ENCODE data around the gene SZRD1. TPM values are rescaled to one million over a fixed set of nuclear protein-coding genes. Genes with fewer than 3 reads are reported as not detected.
A peak's percentile ranks its signal among the peaks of the same experiment; 100 is the strongest.

SZRD1 gene
- total and polyA plus RNA-seq, 9 of the 15 experiments (the other 6 are each of a cell fraction or from before 2014, with no cell fraction given), result 3.9 to 149 (median 82.5) TPM

DNA sequence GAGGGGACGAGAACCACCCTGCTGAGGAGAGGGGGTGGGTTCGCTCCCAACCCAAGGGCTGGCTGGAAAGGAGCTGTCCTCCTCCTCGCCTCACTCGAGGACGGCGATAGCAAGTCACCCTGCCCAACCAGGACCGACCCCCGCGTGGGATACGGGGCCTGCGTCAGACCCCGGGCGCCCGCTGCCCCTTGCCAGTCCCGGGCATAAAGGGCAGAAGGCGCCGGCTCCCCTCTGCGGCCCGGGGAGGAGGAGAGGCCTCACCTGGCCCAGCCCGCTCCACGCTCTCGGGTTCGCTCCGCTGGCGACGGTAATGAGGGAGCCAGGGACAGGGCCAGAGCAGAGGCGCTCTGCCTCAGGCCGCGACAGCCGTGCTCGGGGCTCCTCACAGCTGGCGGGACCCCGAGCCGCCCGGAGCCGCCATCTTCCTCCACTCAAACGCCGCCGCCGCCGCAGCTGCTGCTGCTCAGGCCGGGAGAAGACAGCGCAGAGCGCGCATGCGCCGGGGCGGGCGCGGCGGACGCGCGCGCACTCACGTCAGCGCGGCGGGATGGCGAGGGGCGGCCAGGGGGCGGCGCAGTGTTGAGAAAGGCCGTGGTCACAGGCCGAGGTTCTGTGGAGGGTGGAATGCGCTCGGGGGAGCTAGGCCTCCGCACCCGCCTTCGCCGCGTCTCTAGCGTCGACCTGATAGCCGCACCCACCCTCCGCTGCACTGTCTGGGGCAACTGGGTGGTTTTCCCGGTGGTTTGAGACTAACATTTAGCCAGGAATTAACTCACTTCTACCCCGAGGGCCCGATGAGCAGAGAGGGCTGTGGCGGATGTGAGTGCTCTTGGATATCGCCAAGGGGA lies 14.8 kb upstream of the SZRD1 start, which contains the start of gene FBXO42 (continued):
- TF ChIP-seq, protein P1, sequence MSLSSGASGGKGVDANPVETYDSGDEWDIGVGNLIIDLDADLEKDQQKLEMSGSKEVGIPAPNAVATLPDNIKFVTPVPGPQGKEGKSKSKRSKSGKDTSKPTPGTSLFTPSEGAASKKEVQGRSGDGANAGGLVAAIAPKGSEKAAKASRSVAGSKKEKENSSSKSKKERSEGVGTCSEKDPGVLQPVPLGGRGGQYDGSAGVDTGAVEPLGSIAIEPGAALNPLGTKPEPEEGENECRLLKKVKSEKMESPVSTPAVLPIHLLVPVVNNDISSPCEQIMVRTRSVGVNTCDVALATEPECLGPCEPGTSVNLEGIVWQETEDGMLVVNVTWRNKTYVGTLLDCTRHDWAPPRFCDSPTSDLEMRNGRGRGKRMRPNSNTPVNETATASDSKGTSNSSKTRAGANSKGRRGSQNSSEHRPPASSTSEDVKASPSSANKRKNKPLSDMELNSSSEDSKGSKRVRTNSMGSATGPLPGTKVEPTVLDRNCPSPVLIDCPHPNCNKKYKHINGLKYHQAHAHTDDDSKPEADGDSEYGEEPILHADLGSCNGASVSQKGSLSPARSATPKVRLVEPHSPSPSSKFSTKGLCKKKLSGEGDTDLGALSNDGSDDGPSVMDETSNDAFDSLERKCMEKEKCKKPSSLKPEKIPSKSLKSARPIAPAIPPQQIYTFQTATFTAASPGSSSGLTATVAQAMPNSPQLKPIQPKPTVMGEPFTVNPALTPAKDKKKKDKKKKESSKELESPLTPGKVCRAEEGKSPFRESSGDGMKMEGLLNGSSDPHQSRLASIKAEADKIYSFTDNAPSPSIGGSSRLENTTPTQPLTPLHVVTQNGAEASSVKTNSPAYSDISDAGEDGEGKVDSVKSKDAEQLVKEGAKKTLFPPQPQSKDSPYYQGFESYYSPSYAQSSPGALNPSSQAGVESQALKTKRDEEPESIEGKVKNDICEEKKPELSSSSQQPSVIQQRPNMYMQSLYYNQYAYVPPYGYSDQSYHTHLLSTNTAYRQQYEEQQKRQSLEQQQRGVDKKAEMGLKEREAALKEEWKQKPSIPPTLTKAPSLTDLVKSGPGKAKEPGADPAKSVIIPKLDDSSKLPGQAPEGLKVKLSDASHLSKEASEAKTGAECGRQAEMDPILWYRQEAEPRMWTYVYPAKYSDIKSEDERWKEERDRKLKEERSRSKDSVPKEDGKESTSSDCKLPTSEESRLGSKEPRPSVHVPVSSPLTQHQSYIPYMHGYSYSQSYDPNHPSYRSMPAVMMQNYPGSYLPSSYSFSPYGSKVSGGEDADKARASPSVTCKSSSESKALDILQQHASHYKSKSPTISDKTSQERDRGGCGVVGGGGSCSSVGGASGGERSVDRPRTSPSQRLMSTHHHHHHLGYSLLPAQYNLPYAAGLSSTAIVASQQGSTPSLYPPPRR (CRISPR knock-in tag; IDR thresholded peaks at IDR 0.05; ENCODE audit: borderline replicate concordance), result peak; percentile 83; the same call in 1 of the 2 replicates
- TF ChIP-seq, protein P2, sequence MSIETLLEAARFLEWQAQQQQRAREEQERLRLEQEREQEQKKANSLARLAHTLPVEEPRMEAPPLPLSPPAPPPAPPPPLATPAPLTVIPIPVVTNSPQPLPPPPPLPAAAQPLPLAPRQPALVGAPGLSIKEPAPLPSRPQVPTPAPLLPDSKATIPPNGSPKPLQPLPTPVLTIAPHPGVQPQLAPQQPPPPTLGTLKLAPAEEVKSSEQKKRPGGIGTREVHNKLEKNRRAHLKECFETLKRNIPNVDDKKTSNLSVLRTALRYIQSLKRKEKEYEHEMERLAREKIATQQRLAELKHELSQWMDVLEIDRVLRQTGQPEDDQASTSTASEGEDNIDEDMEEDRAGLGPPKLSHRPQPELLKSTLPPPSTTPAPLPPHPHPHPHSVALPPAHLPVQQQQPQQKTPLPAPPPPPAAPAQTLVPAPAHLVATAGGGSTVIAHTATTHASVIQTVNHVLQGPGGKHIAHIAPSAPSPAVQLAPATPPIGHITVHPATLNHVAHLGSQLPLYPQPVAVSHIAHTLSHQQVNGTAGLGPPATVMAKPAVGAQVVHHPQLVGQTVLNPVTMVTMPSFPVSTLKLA (conservative IDR thresholded peaks at IDR 0.05), result peak in 1 of 2 experiments; percentile 54; a peak in 2 of 4 replicates
- TF ChIP-seq, protein P3, sequence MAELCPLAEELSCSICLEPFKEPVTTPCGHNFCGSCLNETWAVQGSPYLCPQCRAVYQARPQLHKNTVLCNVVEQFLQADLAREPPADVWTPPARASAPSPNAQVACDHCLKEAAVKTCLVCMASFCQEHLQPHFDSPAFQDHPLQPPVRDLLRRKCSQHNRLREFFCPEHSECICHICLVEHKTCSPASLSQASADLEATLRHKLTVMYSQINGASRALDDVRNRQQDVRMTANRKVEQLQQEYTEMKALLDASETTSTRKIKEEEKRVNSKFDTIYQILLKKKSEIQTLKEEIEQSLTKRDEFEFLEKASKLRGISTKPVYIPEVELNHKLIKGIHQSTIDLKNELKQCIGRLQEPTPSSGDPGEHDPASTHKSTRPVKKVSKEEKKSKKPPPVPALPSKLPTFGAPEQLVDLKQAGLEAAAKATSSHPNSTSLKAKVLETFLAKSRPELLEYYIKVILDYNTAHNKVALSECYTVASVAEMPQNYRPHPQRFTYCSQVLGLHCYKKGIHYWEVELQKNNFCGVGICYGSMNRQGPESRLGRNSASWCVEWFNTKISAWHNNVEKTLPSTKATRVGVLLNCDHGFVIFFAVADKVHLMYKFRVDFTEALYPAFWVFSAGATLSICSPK (IDR thresholded peaks at IDR 0.05; ENCODE audit: borderline replicate concordance), result no peak
- no peak for TF ChIP-seq PTTG1 (tag; IDR thresholded peaks at IDR 0.05; ENCODE audit: low read depth)
- TF ChIP-seq SMAD4 (CRISPR knock-in tag; conservative IDR thresholded peaks at IDR 0.05), result peak; percentile 90
- TF ChIP-seq NFRKB (IDR thresholded peaks at IDR 0.05; ENCODE audit: low read depth), result peak; percentile 64
- TF ChIP-seq SP1 (CRISPR knock-in tag; IDR thresholded peaks at IDR 0.05), result peak; percentile 60; the same call in 1 of the 2 replicates
- no peak; the same call in none of the 2 replicates for TF ChIP-seq TCF7 (IDR thresholded peaks at IDR 0.05; ENCODE audit: borderline replicate concordance)
- TF ChIP-seq TOE1 (IDR thresholded peaks at IDR 0.05; ENCODE audit: borderline replicate concordance), result 0 out of 2 replicates have a peak, but pooled peaks have one; percentile 67
- TF ChIP-seq TOE1 (CRISPR knock-in tag; IDR thresholded peaks at IDR 0.05; ENCODE audit: borderline replicate concordance, low read depth), result no peak
- no peak for TF ChIP-seq SRSF7 (optimal IDR thresholded peaks at IDR 0.05; ENCODE audit: low read depth, low read length)
- TF ChIP-seq SMAD1 (IDR thresholded peaks at IDR 0.05; ENCODE audit: low read depth, low read length, partially characterized antibody), result peak; percentile 76
- TF ChIP-seq, protein P4, sequence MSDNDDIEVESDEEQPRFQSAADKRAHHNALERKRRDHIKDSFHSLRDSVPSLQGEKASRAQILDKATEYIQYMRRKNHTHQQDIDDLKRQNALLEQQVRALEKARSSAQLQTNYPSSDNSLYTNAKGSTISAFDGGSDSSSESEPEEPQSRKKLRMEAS (CRISPR knock-in tag; IDR thresholded peaks at IDR 0.05), result peak; percentile 59
- no peak for TF ChIP-seq CCAR2 (IDR thresholded peaks at IDR 0.05; ENCODE audit: low read depth, low read length)
- TF ChIP-seq, protein P5, sequence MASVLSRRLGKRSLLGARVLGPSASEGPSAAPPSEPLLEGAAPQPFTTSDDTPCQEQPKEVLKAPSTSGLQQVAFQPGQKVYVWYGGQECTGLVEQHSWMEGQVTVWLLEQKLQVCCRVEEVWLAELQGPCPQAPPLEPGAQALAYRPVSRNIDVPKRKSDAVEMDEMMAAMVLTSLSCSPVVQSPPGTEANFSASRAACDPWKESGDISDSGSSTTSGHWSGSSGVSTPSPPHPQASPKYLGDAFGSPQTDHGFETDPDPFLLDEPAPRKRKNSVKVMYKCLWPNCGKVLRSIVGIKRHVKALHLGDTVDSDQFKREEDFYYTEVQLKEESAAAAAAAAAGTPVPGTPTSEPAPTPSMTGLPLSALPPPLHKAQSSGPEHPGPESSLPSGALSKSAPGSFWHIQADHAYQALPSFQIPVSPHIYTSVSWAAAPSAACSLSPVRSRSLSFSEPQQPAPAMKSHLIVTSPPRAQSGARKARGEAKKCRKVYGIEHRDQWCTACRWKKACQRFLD (CRISPR knock-in tag; IDR thresholded peaks at IDR 0.05), result peak; percentile 77
- TF ChIP-seq POLR2B (IDR thresholded peaks at IDR 0.05; ENCODE audit: low read depth, partially characterized antibody), result peak; percentile 85
